GM12874 (cell line): ENCODE data around the gene CEL.
A peak's percentile ranks its signal among the peaks of the same experiment; 100 is the strongest.

Experiments
- CTCF ChIP-seq: IDR thresholded peaks from 2 replicates; pipeline ENCODE4 v1.5.1; 2011; ENCODE audit warnings: low read depth, mild to moderate bottlenecking, control low read depth, low read length, moderate library complexity; ENCODE audit not compliant: insufficient read depth

The CEL gene

GRCh38 chr9:133098871-133099270 lies 37.1 kb downstream of the CEL start:
- no peak for TF ChIP-seq CTCF

GRCh38 chr9:133099726-133100505 lies 38.1 kb downstream of the CEL start:
- TF ChIP-seq CTCF: no peak

- no peak for TF ChIP-seq CTCF
Measured at GRCh38 chr9:133100506-133101355, 39.0 kb downstream of the CEL start.

- no peak for TF ChIP-seq CTCF
Measured at GRCh38 chr9:133101356-133102189, 39.8 kb downstream of the CEL start.

GRCh38 chr9:133102190-133103021 lies 40.6 kb downstream of the CEL start:
- no peak for TF ChIP-seq CTCF

- TF ChIP-seq CTCF: peak; percentile 93
Measured at GRCh38 chr9:133103183-133103986, 41.6 kb downstream of the CEL start.
